ENCODE measurements around the gene PIGM.
"Not testable (repeated sequence)": the region's sequence is repeated elsewhere in the genome, so short reads cannot be mapped to it uniquely, and the experiment has no call there.

PIGM gene

DNA sequence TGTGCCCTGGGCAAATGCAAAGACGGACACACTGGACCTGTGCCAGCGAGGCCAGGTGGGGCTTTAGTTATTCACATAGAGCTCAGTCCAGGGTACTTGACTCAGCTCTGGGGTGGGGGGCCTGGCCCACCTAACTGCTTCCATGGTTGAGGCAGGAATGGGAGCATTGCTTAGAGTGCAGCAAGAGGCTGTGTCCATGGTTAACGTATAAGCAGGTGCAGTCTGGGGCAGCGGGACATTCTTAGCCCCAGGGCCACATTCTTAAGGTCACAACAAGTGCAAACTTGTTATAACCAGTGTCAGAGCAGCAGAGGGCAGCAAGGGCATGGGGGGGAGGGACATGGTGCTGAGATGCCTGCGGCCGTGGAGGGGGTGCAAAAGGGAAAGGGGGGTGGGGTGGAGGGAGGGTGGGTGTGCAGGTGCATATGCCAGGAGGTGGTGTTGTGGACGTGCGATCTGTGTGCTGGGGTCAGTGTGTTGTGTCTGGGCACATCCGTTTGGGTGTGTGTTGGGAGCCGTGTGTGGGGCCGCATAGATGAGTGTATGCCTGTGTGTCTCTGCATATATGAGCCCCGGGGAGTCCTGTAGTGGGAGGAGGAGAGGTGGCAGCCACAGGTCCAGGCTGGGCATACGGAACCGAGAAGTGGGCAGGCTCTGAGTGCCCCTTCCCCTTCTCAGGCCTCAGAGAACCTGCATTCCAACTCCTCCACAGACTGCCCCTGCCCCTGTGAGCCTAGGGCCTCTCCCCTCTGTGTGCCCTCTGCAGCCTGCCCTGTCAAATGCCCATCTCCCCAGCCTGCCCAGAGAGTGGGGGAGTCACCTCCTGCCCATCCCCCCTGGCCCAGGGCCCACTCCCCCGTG is 29.8 kb upstream of the PIGM start:
- DNase-seq (ENCODE audit: low read depth), result no peak

DNA sequence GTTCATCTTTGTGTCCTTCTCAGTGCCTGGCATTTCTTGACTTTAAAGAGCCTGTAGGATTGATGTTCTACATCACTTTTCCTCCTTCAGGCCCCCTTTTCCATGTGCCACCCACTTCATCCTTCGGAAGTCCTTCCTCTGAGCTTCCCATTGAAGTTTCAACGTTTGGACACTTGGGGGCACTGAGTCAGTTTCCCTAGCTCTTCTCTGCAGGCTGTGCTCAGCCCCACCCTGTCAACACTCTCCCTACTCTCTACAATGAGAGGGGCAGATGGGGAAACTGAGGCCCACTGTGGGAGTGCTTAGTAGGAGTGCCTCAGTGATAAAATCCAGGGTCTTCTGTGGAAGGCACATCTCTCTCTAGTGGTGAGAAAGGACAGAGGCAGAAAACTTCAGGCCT is 26.3 kb upstream of the PIGM start:
- DNase-seq (ENCODE audit: low read depth), result no peak

DNA sequence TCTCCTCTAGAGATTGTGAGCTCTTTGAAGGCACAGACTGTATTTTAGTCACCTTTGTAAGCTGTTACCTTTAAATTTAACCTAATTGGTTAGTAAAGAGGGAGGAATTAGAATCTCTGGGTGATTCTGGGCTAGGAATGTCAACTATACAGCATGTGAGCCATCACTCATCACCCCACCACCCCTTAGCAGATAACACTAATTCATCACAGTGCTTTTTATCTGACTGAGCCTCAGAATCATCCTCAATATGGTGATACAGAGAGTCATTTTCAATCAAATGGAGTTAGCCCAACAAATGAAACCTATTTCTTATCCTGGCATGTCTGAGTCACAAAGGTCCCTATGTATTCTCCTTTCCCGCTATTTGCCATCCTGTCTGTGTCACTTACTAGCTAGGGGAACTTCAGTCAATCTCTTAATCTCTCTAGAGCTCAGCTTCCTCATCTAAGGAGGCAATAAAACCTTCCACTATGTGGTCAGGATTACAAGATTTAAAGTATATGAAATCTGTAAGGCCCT is 24.9 kb upstream of the PIGM start:
- no peak for DNase-seq (ENCODE audit: low read depth)

GRCh38 chr1:160053548-160054365 is 22.0 kb upstream of the PIGM start:
- no peak for DNase-seq (ENCODE audit: low read depth)

GRCh38 chr1:160052936-160053335 is 21.1 kb upstream of the PIGM start:
- DNase-seq (ENCODE audit: low read depth), result no peak

GRCh38 chr1:160050619-160051018 is 18.8 kb upstream of the PIGM start:
- no peak for DNase-seq (ENCODE audit: low read depth)

DNA sequence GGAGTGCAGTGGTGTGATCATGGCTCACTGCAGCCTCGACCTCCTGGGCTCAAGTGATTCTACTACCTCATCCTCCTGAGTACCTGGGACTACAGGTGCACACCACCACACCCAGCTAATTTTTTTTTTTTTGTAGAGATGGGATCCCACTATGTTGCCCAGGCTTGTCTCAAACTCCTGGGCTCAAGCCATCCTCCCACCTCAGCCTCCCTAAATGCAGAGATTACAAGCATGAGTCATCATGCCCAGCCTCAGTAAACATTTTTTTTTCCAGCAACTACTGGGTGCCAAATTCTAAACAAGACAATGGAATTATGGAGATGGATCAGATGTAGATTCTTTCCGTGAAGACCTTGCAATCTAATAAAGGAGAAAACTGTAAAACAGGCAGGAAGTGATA is 18.4 kb upstream of the PIGM start:
- DNase-seq (ENCODE audit: low read depth), result not testable (repeated sequence)

DNA sequence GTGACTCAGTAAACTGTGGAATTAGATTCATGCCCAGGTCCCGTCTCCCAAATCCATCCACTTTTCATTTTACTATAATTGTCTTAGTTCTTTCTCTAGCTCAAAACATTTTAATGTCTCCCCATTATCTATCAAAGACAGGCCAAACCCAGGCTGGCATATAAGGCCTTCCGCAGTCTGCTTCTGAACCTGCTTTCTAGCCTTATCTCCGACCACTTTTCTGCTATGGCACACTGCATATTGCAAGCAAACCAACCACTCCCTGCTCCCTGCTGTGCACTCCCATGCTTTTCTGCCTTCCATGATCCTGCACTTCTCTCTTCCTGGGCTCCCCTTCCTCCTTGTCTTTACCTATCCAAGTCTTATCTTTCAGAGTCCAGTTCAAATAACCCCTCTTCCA is 17.3 kb upstream of the PIGM start:
- no peak for DNase-seq (ENCODE audit: low read depth)

DNA sequence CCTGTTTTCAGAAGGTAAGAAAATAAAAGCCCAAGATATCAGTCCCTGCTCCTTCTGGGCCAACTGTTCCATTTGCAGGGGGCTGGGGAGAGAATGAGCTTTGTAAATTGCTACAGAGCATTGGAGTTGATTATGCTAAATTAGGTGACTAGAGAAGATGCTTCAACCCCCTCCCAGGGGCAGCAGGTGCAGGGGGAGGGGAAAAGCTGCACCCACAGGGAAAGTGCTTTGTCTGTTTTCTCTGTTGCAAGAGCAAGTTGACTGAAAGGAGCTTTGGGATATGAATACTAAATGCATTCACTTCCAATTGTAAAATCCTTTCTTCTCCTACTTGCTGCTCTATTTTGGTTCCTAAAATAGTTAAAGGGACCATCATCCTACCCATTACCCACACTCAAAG is 16.5 kb upstream of the PIGM start:
- DNase-seq (ENCODE audit: low read depth), result no peak

DNA sequence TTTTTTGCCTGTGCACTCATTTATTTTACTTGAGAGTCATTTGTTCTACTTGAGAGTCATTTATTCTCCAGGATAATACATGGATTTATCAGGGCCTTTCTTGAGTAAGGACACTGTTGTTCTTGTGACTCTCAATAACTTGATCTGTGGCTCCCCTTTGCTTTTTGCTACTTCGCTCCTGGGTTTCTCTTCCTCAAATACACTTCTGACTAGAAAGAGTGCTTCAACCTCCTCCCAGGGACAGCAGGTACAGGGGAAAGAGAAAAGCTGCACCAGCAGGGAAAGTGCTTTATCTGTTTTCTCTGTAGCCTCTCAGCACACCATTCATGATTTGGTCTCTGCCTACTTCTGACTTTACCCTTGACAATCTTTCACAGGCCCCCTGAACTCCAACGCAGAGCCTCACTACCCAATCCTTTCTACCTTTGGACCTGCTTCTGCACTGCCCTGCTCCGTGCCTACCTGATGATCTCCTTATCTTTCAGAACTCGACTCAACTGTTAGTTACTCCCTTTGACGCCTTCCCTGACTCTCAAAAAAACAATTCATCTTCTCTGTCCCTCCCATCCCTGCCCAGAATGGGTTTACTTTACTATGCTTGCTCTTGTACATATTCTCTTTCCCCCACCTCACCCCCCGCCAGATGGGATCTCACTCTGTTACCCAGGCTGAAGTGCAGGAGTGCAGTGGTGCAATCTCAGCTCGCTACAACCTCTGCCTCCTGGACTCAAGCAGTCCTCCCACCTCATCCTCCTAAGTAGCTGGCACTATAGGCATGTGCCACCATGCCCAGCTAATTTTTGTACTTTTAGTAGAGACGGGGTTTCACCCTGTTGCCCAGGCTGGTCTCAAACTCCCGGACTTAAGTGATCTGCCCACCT is 15.6 kb upstream of the PIGM start:
- DNase-seq (ENCODE audit: low read depth), result no peak

GRCh38 chr1:160046494-160047110 is 14.8 kb upstream of the PIGM start:
- DNase-seq (ENCODE audit: low read depth), result no peak

GRCh38 chr1:160045653-160046052 is 13.9 kb upstream of the PIGM start:
- no peak for DNase-seq (ENCODE audit: low read depth)

DNA sequence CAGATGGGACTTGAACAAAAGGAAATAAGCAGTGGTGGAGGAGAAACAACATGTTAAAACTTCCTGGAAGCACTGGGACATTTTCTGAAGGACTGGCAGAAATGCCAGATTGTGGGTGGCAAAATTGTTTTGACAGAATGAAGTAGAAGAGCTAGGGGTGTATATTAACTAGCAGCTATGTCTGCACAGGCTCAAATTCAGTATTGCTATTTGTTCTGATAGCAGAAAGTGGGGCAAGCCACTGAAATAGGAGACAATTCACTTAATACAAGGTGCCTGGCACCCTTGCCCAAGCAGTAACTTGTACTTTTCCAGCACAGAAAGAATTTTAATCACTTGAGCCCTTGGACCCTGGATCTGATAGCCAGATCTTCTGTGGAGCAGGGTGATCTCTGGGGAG is 11.8 kb upstream of the PIGM start:
- DNase-seq (ENCODE audit: low read depth), result no peak

DNA sequence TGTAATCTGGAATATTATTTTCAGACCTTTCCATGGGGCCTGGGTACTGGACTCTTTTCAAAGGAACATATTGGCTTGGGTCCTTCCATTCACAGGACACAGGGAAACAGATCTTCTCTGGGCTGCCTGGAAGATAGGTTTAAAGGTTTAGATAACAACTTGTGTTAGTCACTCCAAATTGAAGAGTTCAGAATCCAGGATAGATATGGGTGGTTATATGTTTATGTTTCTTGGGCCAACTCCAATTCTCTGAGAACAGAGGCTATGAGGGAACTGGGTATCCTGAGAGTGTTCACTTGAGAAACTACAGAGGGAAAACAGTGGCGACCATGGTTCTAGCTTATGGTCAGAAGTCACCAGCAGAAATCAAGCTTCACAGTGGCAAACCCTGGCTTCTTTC is 8.7 kb upstream of the PIGM start:
- no peak for DNase-seq (ENCODE audit: low read depth)

DNA sequence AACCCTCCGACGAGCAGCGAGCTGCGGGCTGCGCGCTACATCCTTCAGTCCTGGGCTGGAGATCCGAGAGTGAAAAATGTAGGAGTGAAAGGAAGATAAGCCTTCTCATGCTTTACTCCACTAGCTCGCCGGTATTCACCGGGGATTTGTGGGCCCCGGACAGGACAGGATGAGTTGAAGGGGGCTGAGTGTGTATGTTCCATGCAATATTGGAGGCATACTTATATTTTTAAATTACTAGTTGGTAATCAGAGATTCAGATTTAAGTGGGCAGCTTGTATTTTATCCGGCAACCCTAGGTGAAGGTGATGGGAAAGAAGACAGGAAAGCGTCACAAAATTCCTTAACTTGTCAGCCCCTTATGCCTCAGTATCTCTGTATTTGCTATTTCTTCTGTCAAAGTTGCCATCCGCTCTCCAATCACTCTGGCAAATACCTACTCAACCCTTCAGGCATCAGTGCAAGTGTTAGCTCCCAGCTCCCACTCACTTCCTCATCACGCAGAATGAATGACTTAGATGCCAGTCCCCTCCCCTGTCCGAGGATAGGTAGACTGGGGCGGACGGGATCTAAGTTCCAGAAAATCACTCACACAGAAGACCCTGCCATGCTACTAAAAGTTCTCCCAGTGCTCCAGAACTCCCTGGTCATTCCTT is 503 bp upstream of the PIGM start:
- no peak for DNase-seq (ENCODE audit: low read depth)

GRCh38 chr1:160030657-160031364 is 979 bp downstream of the PIGM start:
- DNase-seq (ENCODE audit: low read depth), result no peak

DNA sequence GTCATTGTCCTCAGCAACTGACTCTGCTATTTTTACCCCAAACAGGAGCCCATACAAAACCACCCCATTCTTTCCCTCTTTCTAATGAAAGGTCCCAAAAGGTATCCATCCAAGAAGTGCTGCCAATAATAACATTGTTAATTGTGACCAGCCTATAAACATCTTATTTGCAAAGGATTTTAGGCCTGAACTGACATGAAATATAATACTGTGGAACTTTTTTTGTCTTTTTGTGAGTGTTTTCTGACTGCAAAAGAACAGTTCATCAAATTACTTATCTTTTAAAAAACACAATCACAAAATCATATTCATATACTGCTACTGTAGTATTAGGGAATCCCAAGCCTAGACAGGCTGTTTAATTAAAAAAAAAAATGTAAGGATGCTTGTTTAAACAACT is 3.4 kb downstream of the PIGM start:
- no peak for DNase-seq (ENCODE audit: low read depth)

DNA sequence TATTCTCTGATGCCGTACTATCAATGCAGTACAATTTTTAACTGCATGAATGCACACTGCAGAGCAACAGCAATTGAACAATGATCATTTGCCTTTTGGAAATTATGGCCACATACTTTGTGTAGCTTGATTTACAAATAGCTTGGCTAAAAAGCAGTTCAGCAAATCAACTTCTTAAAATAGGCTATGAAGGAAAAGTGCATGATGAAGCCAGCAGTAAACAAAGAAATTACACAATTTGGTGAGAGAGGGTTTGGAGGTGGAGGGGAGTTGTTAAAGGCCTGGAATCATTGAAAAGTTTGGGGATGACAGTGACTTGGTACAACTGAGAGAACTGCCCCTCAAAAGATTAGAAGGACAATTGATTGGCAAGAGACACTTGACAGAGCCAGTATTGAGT is 6.5 kb downstream of the PIGM start:
- no peak for DNase-seq (ENCODE audit: low read depth)

GRCh38 chr1:160024195-160024905 is 7.4 kb downstream of the PIGM start:
- no peak for DNase-seq (ENCODE audit: low read depth)

Data from activated T-helper 9 cell treated with anti-CD3 and anti-CD28 coated beads, Interleukin-2, amount 50 U/mL, for 16 hours (primary cell).